Cardiac fibroblast (primary cell): ENCODE data around the gene ZNF423.

Experiments used
- DNase-seq, 2 donors: peaks; one replicate each; pipeline versions ENCODE4 v3.0.0 to v3.0.0-alpha.2; 2010; ENCODE audit warnings: low read depth in 2 of 2
- H3K4me3 ChIP-seq, 2 donors: replicated peaks in 1 of 2; 1 replicate in 1 of 2; 2 replicates in 1 of 2; pipeline ENCODE4 v1.5.1; 2011; ENCODE audit warnings: low read depth in 2 of 2, low read length in 2 of 2, mild to moderate bottlenecking in 2 of 2, moderate library complexity in 1 of 2
- TF ChIP-seq, protein P1 (sequence below): IDR thresholded peaks from one replicate; pipeline ENCODE4 v1.5.1; 2011; ENCODE audit warnings: low read depth, mild to moderate bottlenecking, low read length, inconsistent platforms

Gene ZNF423

DNA sequence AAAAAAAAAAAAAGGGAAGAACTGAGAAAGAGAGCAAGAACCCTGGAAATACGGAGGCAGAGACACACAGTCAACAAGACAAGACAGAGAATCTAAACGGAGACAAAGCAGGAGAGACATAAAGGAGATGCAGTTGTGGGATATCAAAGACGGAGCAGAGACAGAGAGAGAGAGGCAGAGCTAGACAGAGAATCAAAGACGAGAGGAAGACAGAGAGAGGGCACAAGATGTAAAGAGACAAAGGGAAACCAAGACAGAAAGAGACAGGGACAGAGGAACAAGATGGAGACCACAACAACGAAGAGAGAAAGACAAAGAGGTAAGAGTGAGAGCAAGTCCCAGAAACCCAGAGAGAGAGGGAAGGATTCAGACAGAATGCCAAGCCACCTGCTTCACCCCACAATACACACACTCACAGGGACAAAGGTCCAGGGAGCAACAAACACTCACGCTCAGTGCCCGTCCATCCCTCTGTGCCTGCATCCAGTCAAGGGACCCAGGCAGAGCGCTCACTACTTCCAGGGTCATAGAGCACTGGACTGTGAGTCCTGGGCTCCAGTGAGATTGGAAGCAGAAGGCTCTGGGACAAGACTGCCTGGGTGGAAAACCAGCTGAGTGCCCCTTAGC, 393.4 kb downstream of the ZNF423 start:
- no peak for DNase-seq
- no peak overlapping the region for H3K4me3 ChIP-seq
- TF ChIP-seq, protein P1, sequence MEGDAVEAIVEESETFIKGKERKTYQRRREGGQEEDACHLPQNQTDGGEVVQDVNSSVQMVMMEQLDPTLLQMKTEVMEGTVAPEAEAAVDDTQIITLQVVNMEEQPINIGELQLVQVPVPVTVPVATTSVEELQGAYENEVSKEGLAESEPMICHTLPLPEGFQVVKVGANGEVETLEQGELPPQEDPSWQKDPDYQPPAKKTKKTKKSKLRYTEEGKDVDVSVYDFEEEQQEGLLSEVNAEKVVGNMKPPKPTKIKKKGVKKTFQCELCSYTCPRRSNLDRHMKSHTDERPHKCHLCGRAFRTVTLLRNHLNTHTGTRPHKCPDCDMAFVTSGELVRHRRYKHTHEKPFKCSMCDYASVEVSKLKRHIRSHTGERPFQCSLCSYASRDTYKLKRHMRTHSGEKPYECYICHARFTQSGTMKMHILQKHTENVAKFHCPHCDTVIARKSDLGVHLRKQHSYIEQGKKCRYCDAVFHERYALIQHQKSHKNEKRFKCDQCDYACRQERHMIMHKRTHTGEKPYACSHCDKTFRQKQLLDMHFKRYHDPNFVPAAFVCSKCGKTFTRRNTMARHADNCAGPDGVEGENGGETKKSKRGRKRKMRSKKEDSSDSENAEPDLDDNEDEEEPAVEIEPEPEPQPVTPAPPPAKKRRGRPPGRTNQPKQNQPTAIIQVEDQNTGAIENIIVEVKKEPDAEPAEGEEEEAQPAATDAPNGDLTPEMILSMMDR: no peak

- TF ChIP-seq, protein P1: no peak
- DNase-seq: no peak
Observed at GRCh38 chr16:49461517-49461951, 394.4 kb downstream of the ZNF423 start.

GRCh38 chr16:49460786-49461470, 395.0 kb downstream of the ZNF423 start:
- TF ChIP-seq, protein P1: no peak
- H3K4me3 ChIP-seq: no peak overlapping the region
- DNase-seq: no peak

More at GRCh38 chr16:49461517-49461951, 394.4 kb downstream of the ZNF423 start:
- no peak overlapping the region for H3K4me3 ChIP-seq

DNA sequence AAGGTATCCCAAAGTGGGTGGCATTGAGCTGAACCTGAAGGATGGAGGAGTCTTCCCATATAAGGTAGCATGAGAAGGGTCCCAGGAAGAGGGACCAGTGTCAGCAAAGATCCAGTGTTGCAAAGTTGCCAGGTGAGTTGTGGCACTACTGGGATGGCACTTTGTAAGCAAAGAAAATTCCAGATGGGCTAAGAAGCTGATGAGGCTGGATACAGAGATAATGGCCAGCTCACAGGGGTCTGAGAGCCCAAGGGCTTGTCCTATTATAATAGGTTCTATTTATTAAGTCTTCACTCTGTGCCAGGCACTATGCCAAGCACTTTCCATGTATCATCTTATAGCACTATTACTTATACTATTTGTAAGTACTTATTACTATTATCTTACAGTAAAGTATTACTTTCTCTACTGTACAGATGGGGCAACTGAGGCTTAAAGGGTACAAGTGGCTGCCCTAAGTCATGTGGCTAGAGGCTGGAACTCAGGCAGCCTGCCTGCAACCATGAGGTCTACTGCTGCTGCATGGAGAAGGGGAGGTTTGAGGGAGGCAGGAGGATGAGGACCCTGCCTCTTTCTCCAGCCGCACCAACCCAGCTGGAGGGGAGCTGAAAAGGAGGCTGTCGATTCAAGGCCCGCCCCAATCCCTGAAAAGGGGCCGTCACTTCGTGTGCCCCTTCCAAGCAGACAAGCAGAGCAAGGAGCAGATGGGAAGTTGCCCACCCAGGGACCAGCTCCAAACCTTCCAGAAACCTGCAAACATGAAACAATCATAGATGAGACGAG, 395.8 kb downstream of the ZNF423 start:
- peak in 1 of 2 donors; percentile 1 for DNase-seq
- TF ChIP-seq, protein P1: no peak
- no peak overlapping the region for H3K4me3 ChIP-seq

DNA sequence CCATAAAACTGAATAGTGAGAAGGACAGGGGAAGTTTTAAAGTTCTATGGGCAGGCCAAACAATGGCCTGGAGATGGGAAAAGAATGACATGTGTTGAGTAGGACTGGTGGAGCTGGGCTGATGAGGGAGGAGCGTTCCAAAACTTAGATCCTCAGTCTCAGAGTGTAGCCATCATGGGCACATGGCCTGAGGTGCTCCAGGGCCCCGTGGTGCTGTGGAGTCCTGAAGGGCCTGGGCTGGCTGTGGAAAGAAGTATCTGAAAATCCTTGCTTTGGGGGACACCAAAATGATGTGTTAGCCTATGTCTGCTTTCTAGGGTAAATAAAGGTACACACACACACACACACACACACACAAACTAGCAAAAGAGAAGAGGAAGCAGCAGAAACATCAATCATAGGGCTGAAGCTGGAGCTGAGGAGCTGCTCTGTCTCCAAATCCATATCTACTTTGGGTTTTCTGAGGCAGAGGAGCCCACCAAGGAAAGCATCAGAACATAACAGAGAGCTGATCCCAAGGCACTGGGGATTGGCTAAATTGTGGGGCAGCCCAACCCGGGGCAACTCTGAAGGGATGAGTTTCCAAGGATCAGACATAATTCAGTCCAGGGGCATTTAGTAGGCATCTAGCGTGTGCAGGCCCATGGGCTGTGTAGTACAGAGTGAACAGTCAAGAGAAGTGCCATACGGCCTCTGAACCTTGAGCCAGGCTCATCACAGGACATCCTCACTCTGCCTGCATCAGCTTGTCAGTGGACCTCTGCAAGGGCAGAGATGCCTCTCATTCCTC, 397.1 kb downstream of the ZNF423 start:
- H3K4me3 ChIP-seq: no peak overlapping the region
- TF ChIP-seq, protein P1: no peak
- DNase-seq: no peak

DNA sequence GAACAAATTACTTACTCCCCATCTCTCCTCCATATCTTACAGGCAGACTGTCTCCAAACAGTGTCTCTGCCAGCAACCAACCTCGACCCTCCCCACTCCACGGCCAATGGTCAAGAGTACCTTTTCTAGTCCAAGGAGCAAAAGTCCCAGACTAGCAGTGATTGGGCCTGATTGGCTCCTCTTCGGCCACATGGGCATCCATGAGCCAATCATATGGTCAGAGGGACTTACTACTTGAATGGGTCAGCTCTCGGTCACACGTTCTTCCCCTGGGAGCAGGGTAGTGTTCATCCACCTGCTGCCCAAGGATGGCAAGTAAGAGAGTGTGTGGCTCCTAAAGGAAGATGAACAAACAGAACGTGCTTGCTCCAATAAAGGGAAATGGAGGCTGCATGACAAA, 397.7 kb downstream of the ZNF423 start:
- TF ChIP-seq, protein P1: no peak
- no peak overlapping the region for H3K4me3 ChIP-seq
- DNase-seq: no peak
